Endometrium (tissue), 2 donors: Measurements from ENCODE around the gene PPP2R2C.

Source experiments
- FAIRE-seq: peaks from 2 replicates; lab custom pipeline; 2012; peaks lifted over from hg19 to GRCh38; lab: Jason Lieb, UNC
- donor health status: control.
- donor health status: control.

PPP2R2C gene

GRCh38 chr4:6342530-6343293 lies 129.7 kb downstream of the PPP2R2C start:
- no peak for FAIRE-seq

GRCh38 chr4:6341696-6342095 lies 130.7 kb downstream of the PPP2R2C start:
- FAIRE-seq: no peak

GRCh38 chr4:6340446-6341015 lies 131.9 kb downstream of the PPP2R2C start:
- FAIRE-seq: no peak

- FAIRE-seq: no peak
These were observed 132.5 kb downstream of the PPP2R2C start for GRCh38 chr4:6339818-6340445.

GRCh38 chr4:6338951-6339817 lies 133.2 kb downstream of the PPP2R2C start:
- FAIRE-seq: no peak

GRCh38 chr4:6338175-6338950 lies 134.1 kb downstream of the PPP2R2C start:
- FAIRE-seq: no peak

GRCh38 chr4:6337331-6337935 lies 135.0 kb downstream of the PPP2R2C start:
- FAIRE-seq: no peak

GRCh38 chr4:6336166-6336565 lies 136.2 kb downstream of the PPP2R2C start:
- no peak for FAIRE-seq

GRCh38 chr4:6335040-6335590 lies 137.3 kb downstream of the PPP2R2C start:
- FAIRE-seq: no peak

GRCh38 chr4:6334203-6334887 lies 138.1 kb downstream of the PPP2R2C start:
- FAIRE-seq: no peak

GRCh38 chr4:6333301-6334202 lies 138.9 kb downstream of the PPP2R2C start:
- FAIRE-seq: no peak

GRCh38 chr4:6332669-6333050 lies 139.8 kb downstream of the PPP2R2C start:
- no peak for FAIRE-seq

GRCh38 chr4:6332042-6332668 lies 140.3 kb downstream of the PPP2R2C start:
- FAIRE-seq: no peak

- FAIRE-seq: no peak
These were observed 140.9 kb downstream of the PPP2R2C start for GRCh38 chr4:6331468-6331867.

GRCh38 chr4:6331018-6331417 lies 141.4 kb downstream of the PPP2R2C start:
- FAIRE-seq: no peak

- no peak for FAIRE-seq
These were observed 142.0 kb downstream of the PPP2R2C start for GRCh38 chr4:6330384-6330767.

GRCh38 chr4:6329478-6330383 lies 142.7 kb downstream of the PPP2R2C start:
- no peak for FAIRE-seq

- no peak for FAIRE-seq
These were observed 143.9 kb downstream of the PPP2R2C start for GRCh38 chr4:6328526-6328925.
